Endothelial cell of umbilical vein (primary cell): ENCODE data around the gene TTC39A. TPM values are rescaled to one million over a fixed set of nuclear protein-coding genes. Genes with fewer than 3 reads are reported as not detected.

ENCODE experiments used
- BruUV-seq: library from RNA; stranded (reverse); fragments of 400-500 nt; replicated peaks from 2 replicates; lab custom pipeline; 2021; lab: Mats Ljungman, UMichigan
- CTCF ChIA-PET: fragments of 300-600, 350-600 bp; sonication (Branson Sonifier 250); formaldehyde crosslinking; loops from one replicate; lab custom pipeline; 2021; ENCODE audit warnings: antibody characterized with exemption, inconsistent platforms; lab: Charles Lee
- POLR2A ChIA-PET: fragments of 300-600, 350-600 bp; sonication (Branson Sonifier 250); formaldehyde crosslinking; loops from one replicate; lab custom pipeline; 2021; ENCODE audit warnings: antibody characterized with exemption, inconsistent platforms; lab: Charles Lee
- DNase-seq: peaks from one replicate; pipeline ENCODE4 v3.0.0-alpha.2; 2011; ENCODE audit warnings: low read depth, low spot score
- FAIRE-seq: peaks from 2 replicates; lab custom pipeline; 2011; peaks lifted over from hg19 to GRCh38; lab: Jason Lieb, UNC
- H2AFZ ChIP-seq: 2 replicates; pipeline ENCODE4 v1.6.0; 2012; ENCODE audit warnings: low read depth, low read length, control low read depth, inconsistent platforms
- H3K27ac ChIP-seq: 2 replicates; pipeline ENCODE4 v1.5.1; 2011; ENCODE audit warnings: low read depth, mild to moderate bottlenecking, control low read depth, low read length, moderate library complexity; ENCODE audit not compliant: insufficient read depth
- H3K27me3 ChIP-seq, 2 experiments: 2 replicates each; pipeline versions ENCODE4 v1.6.0 to v1.6.1; 2011; ENCODE audit warnings: low read length in 2 of 2, mixed read lengths in 1 of 2; ENCODE audit not compliant: control insufficient read depth in 2 of 2, insufficient read depth in 2 of 2
- H3K36me3 ChIP-seq, 2 experiments: 2 replicates in 1 of 2; 3 replicates in 1 of 2; pipeline ENCODE4 v1.5.1; 2011; ENCODE audit warnings: low read length in 2 of 2, mild to moderate bottlenecking in 1 of 2, moderate library complexity in 1 of 2; ENCODE audit not compliant: control insufficient read depth in 2 of 2, insufficient read depth in 2 of 2; ENCODE audit errors: extremely low read depth in 1 of 2
- H3K4me1 ChIP-seq: 3 replicates; pipeline ENCODE4 v1.5.1; 2011; ENCODE audit warnings: mild to moderate bottlenecking, low read length; ENCODE audit not compliant: control insufficient read depth, insufficient read depth; ENCODE audit errors: extremely low read depth
- H3K4me2 ChIP-seq: 2 replicates; pipeline ENCODE4 v1.6.1; 2011; ENCODE audit warnings: low read length, control low read depth, mixed read lengths; ENCODE audit not compliant: insufficient read depth
- H3K4me3 ChIP-seq, 3 experiments: fragments of 200-600 bp in 1 of 3; sonication (generic), shearing (Covaris generic) in 1 of 3; replicated peaks in 1 of 3; 2 replicates each; pipeline ENCODE4 v1.5.1; 2011 to 2016; ENCODE audit warnings: control low read depth in 3 of 3, low read length in 3 of 3, mild to moderate bottlenecking in 2 of 3, inconsistent platforms in 1 of 3, low read depth in 1 of 3, moderate library complexity in 1 of 3; ENCODE audit not compliant: insufficient read depth in 1 of 3
- H3K79me2 ChIP-seq: 2 replicates; pipeline ENCODE4 v1.6.0; 2012; ENCODE audit warnings: low read length, inconsistent platforms; ENCODE audit not compliant: control insufficient read depth, insufficient read depth
- H3K9ac ChIP-seq: replicated peaks from 2 replicates; pipeline ENCODE3; 2011; ENCODE audit warnings: low read length, control low read depth; ENCODE audit not compliant: insufficient read depth; ENCODE audit errors: extremely low read depth
- H3K9me1 ChIP-seq: replicated peaks from 3 replicates; pipeline ENCODE4 v1.6.0; 2011; ENCODE audit warnings: mild to moderate bottlenecking, low read length; ENCODE audit not compliant: control insufficient read depth, insufficient read depth; ENCODE audit errors: extremely low read depth
- H3K9me3 ChIP-seq: replicated peaks from 2 replicates; pipeline ENCODE4 v1.5.1; 2012; ENCODE audit warnings: low read length, inconsistent platforms; ENCODE audit not compliant: control insufficient read depth, insufficient read depth
- H4K20me1 ChIP-seq: replicated peaks from 2 replicates; pipeline ENCODE3; 2011; ENCODE audit warnings: mild to moderate bottlenecking, low read length; ENCODE audit not compliant: control insufficient read depth, insufficient read depth; ENCODE audit errors: extremely low read depth
- EZH2 ChIP-seq: IDR thresholded peaks from 2 replicates; pipeline ENCODE4 v1.6.1; 2012; ENCODE audit warnings: borderline replicate concordance, low read depth, mild to moderate bottlenecking, moderate library complexity, low read length, inconsistent platforms; ENCODE audit not compliant: severe bottlenecking
- FOS ChIP-seq: IDR thresholded peaks from 2 replicates; pipeline ENCODE4 v1.6.1; 2011; ENCODE audit warnings: mild to moderate bottlenecking, low read length, moderate library complexity, borderline replicate concordance; ENCODE audit not compliant: insufficient read depth
- GATA2 ChIP-seq: IDR thresholded peaks from 2 replicates; pipeline ENCODE4 v1.7.0; 2011; ENCODE audit warnings: low read depth, mild to moderate bottlenecking, moderate library complexity, mixed read lengths, low read length; ENCODE audit not compliant: insufficient read length, insufficient read depth
- JUN ChIP-seq: IDR thresholded peaks from 2 replicates; pipeline ENCODE4 v1.6.1; 2011; ENCODE audit warnings: borderline replicate concordance, low read depth; ENCODE audit not compliant: insufficient read length, insufficient read depth
- MAX ChIP-seq: IDR thresholded peaks from 2 replicates; pipeline ENCODE4 v1.6.1; 2011; ENCODE audit not compliant: insufficient read depth, insufficient read length
- MYC ChIP-seq: IDR thresholded peaks from one replicate; pipeline ENCODE4 v1.6.1; 2011; ENCODE audit warnings: mild to moderate bottlenecking, low read depth, low read length
- POLR2A ChIP-seq: IDR thresholded peaks from 2 replicates; pipeline ENCODE4 v1.6.1; 2012; ENCODE audit warnings: low read depth, mild to moderate bottlenecking, control low read depth, low read length
- POLR2AphosphoS5 ChIP-seq: IDR thresholded peaks from 2 replicates; pipeline ENCODE4 v1.6.1; 2012; ENCODE audit warnings: low read depth, mild to moderate bottlenecking, control low read depth, low read length, moderate library complexity; ENCODE audit not compliant: insufficient read depth
- dilution Hi-C: fragments of 300-500 bp; cut with MboI; formaldehyde crosslinking; loops from one replicate; pipeline ENCODE4 v1.15.0; 2019; ENCODE audit warnings: low sequenced_read_pairs; ENCODE audit not compliant: extremely low pct_ligation_motif_present
- intact Hi-C: fragments of 100-400 bp; cut with micrococcal nuclease; formaldehyde crosslinking; loops from one replicate; pipeline ENCODE4 v1.10.0; 2022
- polyA plus RNA-seq, 4 experiments: library from polyadenylated mRNA; depleted of rRNA in 3 of 4; stranded (reverse) in 3 of 4; unstranded in 1 of 4; fragments of >200 nt; gene quantifications; 2 replicates each; pipeline versions ENCODE4 v1.2.1 to v1.2.3, GENCODE V29; 2011 to 2012; ENCODE audit warnings: missing spikeins in 1 of 4
- total RNA-seq: library from RNA; stranded (reverse); gene quantifications from 2 replicates; pipeline ENCODE4 v1.2.3, GENCODE V29; 2021
- TF ChIP-seq, protein P1 (sequence below), 2 donors: IDR thresholded peaks; 1 replicate in 1 of 2; 2 replicates in 1 of 2; pipeline ENCODE4 v1.5.1; 2011; ENCODE audit warnings: low read length in 2 of 2, mild to moderate bottlenecking in 2 of 2, moderate library complexity in 2 of 2, control low read depth in 1 of 2, inconsistent platforms in 1 of 2, low read depth in 1 of 2; ENCODE audit not compliant: insufficient read depth in 1 of 2; ENCODE audit errors: extremely low read depth in 1 of 2

Gene TTC39A
- total and polyA plus RNA-seq, 2 donors (not counting 3 experiments of a cell fraction or from before 2014, with no cell fraction given): 1.1 to 1.7 TPM

DNA sequence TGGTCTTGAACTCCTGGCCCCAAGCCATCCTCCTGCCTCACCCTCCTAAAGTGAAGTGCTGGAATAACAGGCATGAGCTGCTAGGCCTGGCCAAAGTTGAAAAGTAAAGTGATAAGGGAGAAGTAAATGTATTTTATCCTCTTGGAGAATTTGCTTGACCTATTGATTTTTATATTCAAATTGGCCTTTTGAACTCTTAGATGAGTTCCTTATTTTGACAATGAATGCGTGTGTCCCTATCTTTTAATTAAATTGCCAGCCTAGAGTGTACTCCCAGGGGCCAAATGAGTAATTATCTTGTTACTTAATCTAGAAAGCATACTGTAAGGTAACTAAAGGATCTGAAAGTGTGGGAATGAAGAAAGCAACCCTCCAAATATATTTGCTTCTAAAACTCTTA, 82.9 kb downstream of the TTC39A start:
- H3K9ac ChIP-seq: no peak overlapping the region
- no peak for DNase-seq
- H3K4me2 ChIP-seq: no peak overlapping the region
- no peaks in the 10 kb centered on the region for H3K27me3 ChIP-seq
- CTCF ChIA-PET: interaction anchor here (0.5 to 1.0 kb wide), 2 partner anchors 12 to 52 kb away, joined by 3 read pairs; partner anchors contain the start of gene RNF11
- TF ChIP-seq JUN (no peak), POLR2AphosphoS5 (no peak), FOS (no peak), POLR2A (no peak), GATA2 (no peak), EZH2 (no peak), MYC (no peak), MAX (no peak)
- TF ChIP-seq, protein P1, sequence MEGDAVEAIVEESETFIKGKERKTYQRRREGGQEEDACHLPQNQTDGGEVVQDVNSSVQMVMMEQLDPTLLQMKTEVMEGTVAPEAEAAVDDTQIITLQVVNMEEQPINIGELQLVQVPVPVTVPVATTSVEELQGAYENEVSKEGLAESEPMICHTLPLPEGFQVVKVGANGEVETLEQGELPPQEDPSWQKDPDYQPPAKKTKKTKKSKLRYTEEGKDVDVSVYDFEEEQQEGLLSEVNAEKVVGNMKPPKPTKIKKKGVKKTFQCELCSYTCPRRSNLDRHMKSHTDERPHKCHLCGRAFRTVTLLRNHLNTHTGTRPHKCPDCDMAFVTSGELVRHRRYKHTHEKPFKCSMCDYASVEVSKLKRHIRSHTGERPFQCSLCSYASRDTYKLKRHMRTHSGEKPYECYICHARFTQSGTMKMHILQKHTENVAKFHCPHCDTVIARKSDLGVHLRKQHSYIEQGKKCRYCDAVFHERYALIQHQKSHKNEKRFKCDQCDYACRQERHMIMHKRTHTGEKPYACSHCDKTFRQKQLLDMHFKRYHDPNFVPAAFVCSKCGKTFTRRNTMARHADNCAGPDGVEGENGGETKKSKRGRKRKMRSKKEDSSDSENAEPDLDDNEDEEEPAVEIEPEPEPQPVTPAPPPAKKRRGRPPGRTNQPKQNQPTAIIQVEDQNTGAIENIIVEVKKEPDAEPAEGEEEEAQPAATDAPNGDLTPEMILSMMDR (IDR thresholded peaks at IDR 0.05; ENCODE audit: extremely low read depth in 1 of 2, insufficient read depth in 1 of 2, low read depth in 1 of 2, low read length in 2 of 2): no peak
- POLR2A ChIA-PET: interaction anchor here (0.7 to 1.1 kb wide), 2 partner anchors 9 to 479 kb away, joined by 3 to 7 read pairs; no protein-coding TSS in a partner anchor
- no peak overlapping the region for H2AFZ ChIP-seq
- peaks cover 8% of the 10 kb centered on the region for H4K20me1 ChIP-seq
- no peak for FAIRE-seq
- no peak overlapping the region for H3K27ac ChIP-seq
- peaks cover 5% of the 10 kb centered on the region for H3K4me1 ChIP-seq
- intact Hi-C loops: no loop called here
- no peaks in the 10 kb centered on the region for H3K9me1 ChIP-seq
- BruUV-seq: no TSS peak
- no peaks in the 10 kb centered on the region for H3K36me3 ChIP-seq
- peaks cover 93% of the 10 kb centered on the region for H3K79me2 ChIP-seq
- dilution Hi-C loops: no loop called here
- no peaks in the 10 kb centered on the region for H3K9me3 ChIP-seq
- no peak overlapping the region for H3K4me3 ChIP-seq
